Measurements from ENCODE around the gene IFIT5. TPM values are rescaled to one million over a fixed set of nuclear protein-coding genes. Genes with fewer than 3 reads are reported as not detected.
A peak's percentile ranks its signal among the peaks of the same experiment; 100 is the strongest.
"Not testable (repeated sequence)": the region's sequence is repeated elsewhere in the genome, so short reads cannot be mapped to it uniquely, and the experiment has no call there.

IFIT5 gene
- total RNA-seq, 3 donors from 2014 or later = 9.8 to 19.1 (median 12.9) TPM

DNA sequence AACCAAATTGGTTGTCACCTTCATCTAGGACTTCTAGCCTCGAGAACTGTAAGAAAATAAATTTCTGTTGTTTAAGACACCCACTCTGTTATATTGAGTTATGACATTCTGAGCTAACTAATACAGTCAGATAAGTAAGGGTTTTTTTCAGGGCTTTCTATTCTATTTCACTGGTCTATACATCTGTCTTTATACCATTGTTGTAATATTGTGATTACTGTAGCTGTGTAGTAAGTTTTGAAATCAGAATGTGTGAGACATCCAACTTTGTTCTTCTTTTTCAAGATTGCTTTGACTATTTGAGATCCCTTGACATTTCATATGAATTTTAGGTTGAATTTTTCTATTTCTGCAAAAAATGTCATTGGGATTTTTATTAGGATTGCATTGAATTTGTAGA is 14.4 kb upstream of the IFIT5 start:
- Histone ChIP-seq H3K4me1 (ENCODE audit: low read depth) (peaks cover 7% of the 10 kb centered on the region), H3K4me3 (no peak overlapping the region), H3K9me3 (no peaks in the 10 kb centered on the region), H3K36me3 (ENCODE audit: low read depth) (no peaks in the 10 kb centered on the region)
- TF ChIP-seq, protein P1, sequence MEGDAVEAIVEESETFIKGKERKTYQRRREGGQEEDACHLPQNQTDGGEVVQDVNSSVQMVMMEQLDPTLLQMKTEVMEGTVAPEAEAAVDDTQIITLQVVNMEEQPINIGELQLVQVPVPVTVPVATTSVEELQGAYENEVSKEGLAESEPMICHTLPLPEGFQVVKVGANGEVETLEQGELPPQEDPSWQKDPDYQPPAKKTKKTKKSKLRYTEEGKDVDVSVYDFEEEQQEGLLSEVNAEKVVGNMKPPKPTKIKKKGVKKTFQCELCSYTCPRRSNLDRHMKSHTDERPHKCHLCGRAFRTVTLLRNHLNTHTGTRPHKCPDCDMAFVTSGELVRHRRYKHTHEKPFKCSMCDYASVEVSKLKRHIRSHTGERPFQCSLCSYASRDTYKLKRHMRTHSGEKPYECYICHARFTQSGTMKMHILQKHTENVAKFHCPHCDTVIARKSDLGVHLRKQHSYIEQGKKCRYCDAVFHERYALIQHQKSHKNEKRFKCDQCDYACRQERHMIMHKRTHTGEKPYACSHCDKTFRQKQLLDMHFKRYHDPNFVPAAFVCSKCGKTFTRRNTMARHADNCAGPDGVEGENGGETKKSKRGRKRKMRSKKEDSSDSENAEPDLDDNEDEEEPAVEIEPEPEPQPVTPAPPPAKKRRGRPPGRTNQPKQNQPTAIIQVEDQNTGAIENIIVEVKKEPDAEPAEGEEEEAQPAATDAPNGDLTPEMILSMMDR (IDR thresholded peaks at IDR 0.05) = no peak
- DNase-seq (no peak), ATAC-seq (no peak)
- intact Hi-C loops (cut with DNase I, micrococcal nuclease) = no loop called here

DNA sequence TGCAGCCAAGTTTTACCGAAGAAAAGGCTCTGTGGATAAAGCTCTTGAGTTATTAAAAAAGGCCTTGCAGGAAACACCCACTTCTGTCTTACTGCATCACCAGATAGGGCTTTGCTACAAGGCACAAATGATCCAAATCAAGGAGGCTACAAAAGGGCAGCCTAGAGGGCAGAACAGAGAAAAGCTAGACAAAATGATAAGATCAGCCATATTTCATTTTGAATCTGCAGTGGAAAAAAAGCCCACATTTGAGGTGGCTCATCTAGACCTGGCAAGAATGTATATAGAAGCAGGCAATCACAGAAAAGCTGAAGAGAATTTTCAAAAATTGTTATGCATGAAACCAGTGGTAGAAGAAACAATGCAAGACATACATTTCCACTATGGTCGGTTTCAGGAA is 11.3 kb upstream of the IFIT5 start:
- H3K4me1 ChIP-seq (ENCODE audit: low read depth) = peaks cover 7% of the 10 kb centered on the region
- ATAC-seq = no peak
- no peaks in the 10 kb centered on the region for H3K9me3 ChIP-seq
- DNase-seq = no peak
- H3K36me3 ChIP-seq (ENCODE audit: low read depth) = no peaks in the 10 kb centered on the region
- intact Hi-C loops (cut with DNase I, micrococcal nuclease) = no loop called here
- TF ChIP-seq, protein P1 (IDR thresholded peaks at IDR 0.05) = no peak
- no peak overlapping the region for H3K4me3 ChIP-seq

DNA sequence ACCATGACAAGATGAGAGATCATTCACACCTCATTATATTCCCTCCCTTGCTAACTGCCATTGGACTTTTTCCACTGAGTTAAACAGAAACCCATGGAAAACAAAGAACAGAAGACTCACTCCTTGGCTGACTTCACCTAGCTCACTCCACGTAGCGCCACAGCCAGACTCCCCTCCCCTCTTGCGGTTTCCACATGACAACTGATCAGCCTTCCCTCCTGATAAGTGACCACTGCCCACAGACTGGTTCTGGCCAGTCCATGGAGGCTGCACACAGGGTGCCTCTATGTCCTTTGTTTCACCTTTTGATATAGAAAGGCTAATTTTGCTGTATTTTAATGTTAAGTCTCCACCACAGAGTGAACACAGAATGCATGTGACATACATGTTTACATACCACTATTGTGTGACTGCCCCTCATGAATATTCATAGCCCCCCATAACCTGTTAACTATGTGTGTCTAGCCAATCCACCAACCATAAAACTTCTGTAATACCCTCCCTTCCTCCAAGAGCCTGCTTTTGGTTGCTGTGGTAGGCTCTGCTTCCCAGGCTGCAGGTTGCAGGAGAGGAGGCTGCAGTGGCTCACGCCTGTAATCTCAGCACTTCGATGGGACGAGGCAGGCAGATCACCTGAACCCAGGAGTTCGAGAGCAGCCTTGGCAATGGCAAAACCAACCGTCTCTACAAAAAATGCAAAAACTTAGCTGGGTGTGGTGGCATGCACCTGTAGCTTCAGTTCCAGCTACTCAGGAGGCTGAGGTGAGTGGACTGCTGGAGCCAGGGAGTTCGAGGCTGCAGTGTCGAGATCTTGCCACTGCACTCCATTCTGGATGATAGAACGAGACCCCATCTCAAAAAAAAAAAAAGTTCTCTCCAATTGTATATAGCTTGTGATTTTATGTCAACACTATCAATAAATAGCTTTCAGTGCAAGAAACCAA is 10.0 kb upstream of the IFIT5 start:
- TF ChIP-seq, protein P1 (IDR thresholded peaks at IDR 0.05) = no peak
- Histone ChIP-seq H3K4me1 (ENCODE audit: low read depth) (no peaks in the 10 kb centered on the region), H3K36me3 (ENCODE audit: low read depth) (no peaks in the 10 kb centered on the region), H3K9me3 (no peaks in the 10 kb centered on the region), H3K4me3 (no peak overlapping the region)
- intact Hi-C loops (cut with DNase I, micrococcal nuclease) = no loop called here
- ATAC-seq = peak; percentile 34
- DNase-seq = no peak

DNA sequence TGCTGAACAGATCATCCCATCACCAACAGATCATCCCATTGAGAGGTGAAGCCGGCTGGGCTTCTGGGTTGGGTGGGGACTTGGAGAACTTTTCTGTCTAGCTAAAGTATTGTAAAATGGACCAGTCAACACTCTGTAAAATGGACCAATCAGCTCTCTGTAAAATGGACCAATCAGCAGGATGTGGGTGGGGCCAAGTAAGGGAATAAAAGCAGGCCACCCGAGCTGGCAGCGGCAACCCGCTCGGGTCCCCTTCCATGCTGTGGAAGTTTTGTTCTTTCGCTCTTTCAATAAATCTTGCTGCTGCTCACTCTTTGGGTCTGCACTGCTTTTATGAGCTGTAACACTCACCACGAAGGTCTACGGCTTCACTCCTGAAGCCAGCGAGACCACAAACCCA is 8.2 kb upstream of the IFIT5 start:
- intact Hi-C loops (cut with DNase I, micrococcal nuclease); ATAC-seq; H3K4me3 ChIP-seq; H3K9me3 ChIP-seq; DNase-seq; H3K4me1 ChIP-seq (ENCODE audit: low read depth); H3K36me3 ChIP-seq (ENCODE audit: low read depth): not testable (repeated sequence)

DNA sequence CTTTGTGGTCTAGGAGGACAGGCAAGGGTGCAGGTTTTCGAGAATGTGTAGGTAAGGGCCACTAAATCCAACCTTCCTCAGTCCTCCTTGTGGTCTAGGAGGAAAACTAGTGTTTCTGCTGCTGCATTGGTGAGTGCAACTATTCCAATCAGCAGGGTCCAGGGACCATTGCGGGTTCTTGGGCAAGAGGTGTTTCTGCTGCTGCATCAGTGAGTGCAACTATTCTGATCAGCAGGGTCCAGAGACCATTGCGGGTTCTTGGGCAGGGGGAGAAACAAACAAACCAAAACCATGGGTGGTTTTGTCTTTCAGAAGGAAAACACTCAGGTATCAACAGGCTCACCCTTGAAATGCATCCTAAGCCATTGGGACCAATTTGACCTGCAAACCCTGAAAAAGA is 6.6 kb upstream of the IFIT5 start:
- H3K4me1 ChIP-seq (ENCODE audit: low read depth); H3K9me3 ChIP-seq; DNase-seq; ATAC-seq; H3K36me3 ChIP-seq (ENCODE audit: low read depth); H3K4me3 ChIP-seq; intact Hi-C loops (cut with DNase I, micrococcal nuclease): not testable (repeated sequence)

DNA sequence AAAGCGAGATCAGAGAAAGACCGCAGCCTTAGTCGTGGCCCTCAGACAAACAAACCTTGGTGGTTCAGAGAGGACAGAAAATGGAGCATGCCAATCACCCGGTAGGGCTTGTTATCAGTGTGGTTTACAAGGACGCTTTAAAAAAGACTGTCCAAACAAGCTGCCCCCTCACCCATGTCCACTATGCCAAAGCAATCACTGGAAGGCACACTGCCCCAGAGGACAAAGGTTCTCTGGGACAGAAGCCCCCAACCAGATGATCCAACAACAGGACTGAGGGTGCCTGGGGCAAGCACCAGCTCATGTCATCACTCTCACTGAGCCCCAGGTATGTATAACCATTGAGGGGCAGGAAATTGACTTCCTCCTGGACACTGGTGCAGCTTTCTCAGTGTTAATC is 5.1 kb upstream of the IFIT5 start:
- H3K4me1 ChIP-seq (ENCODE audit: low read depth); intact Hi-C loops (cut with DNase I, micrococcal nuclease); H3K36me3 ChIP-seq (ENCODE audit: low read depth); H3K4me3 ChIP-seq; ATAC-seq; DNase-seq; H3K9me3 ChIP-seq: not testable (repeated sequence)

DNA sequence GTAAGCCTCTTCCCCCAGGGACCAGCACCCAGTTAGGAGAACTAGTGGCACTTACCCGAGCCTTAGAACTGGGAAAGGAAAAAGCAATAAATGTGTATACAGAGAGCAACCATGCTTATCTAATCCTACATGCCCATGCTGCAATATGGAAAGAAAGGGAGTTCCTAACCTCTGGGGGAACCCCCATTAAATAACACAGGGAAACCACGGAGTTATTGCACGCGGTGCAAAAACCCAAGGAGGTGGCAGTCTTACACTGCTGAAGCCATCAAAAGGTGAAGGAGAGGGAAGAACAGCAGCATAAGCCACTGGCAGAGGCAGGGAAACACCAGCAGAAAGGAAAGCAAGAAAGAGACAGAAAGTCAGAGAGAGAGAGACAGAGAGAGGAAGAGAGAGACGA is 3.8 kb upstream of the IFIT5 start:
- not testable (repeated sequence) for H3K9me3 ChIP-seq; DNase-seq; H3K4me1 ChIP-seq (ENCODE audit: low read depth); H3K4me3 ChIP-seq; ATAC-seq; H3K36me3 ChIP-seq (ENCODE audit: low read depth)
- intact Hi-C loops (cut with DNase I, micrococcal nuclease) = loop anchor here in 1 of 2 donors (10.0 kb wide), 1 partner anchor 156 kb away; the partner anchor contains the start of gene LIPA

DNA sequence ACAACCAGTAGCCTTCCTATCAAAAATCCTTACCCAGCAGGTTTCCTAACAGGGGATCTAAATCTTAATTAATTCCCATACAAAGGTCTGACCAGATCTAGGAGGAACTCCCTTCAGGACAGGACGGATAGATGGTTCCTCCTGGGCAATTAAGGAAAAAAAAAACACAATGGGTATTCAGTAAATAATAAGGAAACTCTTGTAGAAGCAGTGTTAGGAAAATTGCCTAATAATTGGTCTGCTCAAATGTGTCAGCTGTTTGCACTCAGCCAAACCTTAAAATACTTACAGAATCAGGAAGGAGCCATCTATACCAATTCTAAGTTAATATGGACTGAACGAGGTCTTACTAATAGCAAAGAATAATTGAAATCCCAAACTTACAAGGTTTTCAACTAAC is 3.2 kb upstream of the IFIT5 start:
- DNase-seq, ATAC-seq: not testable (repeated sequence)

DNA sequence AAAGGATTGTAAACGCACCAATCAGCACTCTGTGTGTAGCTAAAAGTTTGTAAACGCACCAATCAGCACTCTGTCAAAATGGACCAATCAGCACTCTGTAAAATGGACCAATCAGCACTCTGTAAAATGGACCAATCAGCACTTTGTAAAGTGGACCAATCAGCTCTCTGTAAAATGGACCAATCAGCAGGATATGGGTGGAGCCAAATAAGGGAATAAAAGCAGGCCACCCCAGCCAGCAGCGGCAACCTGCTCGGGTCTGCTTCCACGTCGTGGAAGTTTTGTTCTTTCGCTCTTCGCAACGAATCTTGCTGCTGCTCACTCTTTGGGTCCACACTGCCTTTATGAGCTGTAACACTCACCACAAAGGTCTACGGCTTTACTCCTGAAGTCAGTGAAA is 2.1 kb upstream of the IFIT5 start:
- not testable (repeated sequence) for H3K36me3 ChIP-seq (ENCODE audit: low read depth); H3K4me1 ChIP-seq (ENCODE audit: low read depth); ATAC-seq; DNase-seq; H3K9me3 ChIP-seq; H3K4me3 ChIP-seq
- intact Hi-C loops (cut with DNase I, micrococcal nuclease) = loop anchor here in 1 of 2 donors (10.0 kb wide), 1 partner anchor 157 kb away; the partner anchor contains the start of gene LIPA

More for the DNA sequence above, 3.2 kb upstream of the IFIT5 start:
- not testable (repeated sequence) for H3K4me1 ChIP-seq (ENCODE audit: low read depth); H3K36me3 ChIP-seq (ENCODE audit: low read depth); H3K4me3 ChIP-seq; H3K9me3 ChIP-seq
- intact Hi-C loops (cut with DNase I, micrococcal nuclease) = loop anchor here in 1 of 2 donors (10.0 kb wide), 1 partner anchor 156 kb away; the partner anchor contains the start of gene LIPA

Data from mucosa of descending colon (tissue), 3 donors.